RWPE1 (cell line): ENCODE results near the gene ASB4.

Experiments used
- CTCF ChIA-PET: fragments of 350-600 bp; sonication (Branson Sonifier 250); formaldehyde crosslinking; extraction: SDS; loops from one replicate; lab custom pipeline; 2021; lab: Yijun Ruan, JAX
- POLR2A ChIA-PET: fragments of 400-600 bp; formaldehyde crosslinking; extraction: SDS; loops from one replicate; lab custom pipeline; 2020; ENCODE audit warnings: antibody characterized with exemption; ENCODE audit not compliant: low non-redundant PET; lab: Yijun Ruan, JAX
- DNase-seq: peaks from one replicate; pipeline ENCODE4 v3.0.0; 2012; ENCODE audit warnings: low spot score
- H3K27ac ChIP-seq: fragments of 450-650 bp; 2 replicates; pipeline ENCODE4 v1.5.1; 2017
- TF ChIP-seq, protein P1 (sequence below): fragments of 450-650 bp; conservative IDR thresholded peaks from 2 replicates; pipeline ENCODE4 v1.5.1; 2017; ENCODE audit warnings: low read depth, mild to moderate bottlenecking

Gene ASB4, protein sequence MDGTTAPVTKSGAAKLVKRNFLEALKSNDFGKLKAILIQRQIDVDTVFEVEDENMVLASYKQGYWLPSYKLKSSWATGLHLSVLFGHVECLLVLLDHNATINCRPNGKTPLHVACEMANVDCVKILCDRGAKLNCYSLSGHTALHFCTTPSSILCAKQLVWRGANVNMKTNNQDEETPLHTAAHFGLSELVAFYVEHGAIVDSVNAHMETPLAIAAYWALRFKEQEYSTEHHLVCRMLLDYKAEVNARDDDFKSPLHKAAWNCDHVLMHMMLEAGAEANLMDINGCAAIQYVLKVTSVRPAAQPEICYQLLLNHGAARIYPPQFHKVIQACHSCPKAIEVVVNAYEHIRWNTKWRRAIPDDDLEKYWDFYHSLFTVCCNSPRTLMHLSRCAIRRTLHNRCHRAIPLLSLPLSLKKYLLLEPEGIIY

DNA sequence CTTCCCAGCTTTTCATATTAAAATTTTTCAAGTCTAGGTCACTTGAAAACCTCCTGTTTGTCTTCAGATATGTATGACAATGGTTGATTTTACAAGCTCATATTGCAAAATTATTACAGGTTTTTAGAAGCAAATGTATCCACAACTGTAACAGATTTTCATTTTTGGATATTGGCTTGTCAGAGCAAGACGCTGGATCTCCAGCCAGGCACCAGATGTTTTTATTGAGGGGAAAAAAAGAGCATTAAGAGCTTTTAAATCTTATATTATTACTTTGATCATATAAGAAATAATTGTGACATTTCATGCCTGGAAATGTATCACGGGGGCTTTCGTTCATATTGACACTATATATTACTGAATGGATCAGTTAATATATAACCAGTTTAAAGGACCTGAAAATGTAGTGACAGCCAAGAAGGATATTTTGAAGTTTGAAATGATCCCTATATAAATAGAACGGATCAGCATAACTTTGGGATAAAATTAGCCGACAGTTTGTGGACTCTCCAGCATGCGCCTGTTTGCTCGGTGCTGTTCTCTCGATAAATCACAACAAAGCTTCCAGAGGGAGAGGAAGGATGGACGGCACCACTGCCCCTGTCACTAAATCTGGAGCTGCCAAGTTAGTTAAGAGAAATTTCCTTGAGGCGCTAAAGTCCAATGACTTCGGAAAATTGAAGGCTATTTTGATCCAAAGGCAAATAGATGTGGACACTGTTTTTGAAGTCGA lies at the start of gene ASB4:
Gene ASB4 (plus strand): TSS at position 553 of the 733 bp plus-strand sequence. CDS start 29 bp downstream, at position 582.
- DNase-seq, result no peak
- POLR2A ChIA-PET, result no interaction called here
- H3K27ac ChIP-seq, result no peak within 1 kb of the TSS
- TF ChIP-seq, protein P1, sequence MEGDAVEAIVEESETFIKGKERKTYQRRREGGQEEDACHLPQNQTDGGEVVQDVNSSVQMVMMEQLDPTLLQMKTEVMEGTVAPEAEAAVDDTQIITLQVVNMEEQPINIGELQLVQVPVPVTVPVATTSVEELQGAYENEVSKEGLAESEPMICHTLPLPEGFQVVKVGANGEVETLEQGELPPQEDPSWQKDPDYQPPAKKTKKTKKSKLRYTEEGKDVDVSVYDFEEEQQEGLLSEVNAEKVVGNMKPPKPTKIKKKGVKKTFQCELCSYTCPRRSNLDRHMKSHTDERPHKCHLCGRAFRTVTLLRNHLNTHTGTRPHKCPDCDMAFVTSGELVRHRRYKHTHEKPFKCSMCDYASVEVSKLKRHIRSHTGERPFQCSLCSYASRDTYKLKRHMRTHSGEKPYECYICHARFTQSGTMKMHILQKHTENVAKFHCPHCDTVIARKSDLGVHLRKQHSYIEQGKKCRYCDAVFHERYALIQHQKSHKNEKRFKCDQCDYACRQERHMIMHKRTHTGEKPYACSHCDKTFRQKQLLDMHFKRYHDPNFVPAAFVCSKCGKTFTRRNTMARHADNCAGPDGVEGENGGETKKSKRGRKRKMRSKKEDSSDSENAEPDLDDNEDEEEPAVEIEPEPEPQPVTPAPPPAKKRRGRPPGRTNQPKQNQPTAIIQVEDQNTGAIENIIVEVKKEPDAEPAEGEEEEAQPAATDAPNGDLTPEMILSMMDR, result no peak
- CTCF ChIA-PET, result interaction anchor here (0.6 kb wide), 1 partner anchor 1553 kb away, joined by 3 read pairs; no protein-coding TSS in a partner anchor

DNA sequence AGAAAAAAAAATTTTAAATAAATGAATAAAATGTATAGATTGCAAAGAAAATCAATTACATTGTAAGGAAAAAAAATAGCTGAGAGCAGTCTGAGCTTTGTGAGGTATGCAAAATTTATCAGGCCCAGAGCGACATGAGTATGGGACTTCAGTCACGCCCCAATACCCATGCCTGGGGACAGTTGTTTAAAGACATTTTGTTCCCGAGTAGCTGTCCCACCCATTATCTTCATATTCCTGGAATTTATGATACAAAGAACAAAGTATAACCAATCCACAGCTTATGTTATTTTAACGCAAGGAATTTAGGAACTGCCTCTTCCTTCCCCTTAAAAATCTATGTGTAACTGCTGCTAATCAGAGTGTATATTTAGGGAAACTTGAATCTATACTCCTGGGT lies 49.3 kb upstream of the ASB4 start:
- H3K27ac ChIP-seq, result no peak overlapping the region
- TF ChIP-seq, protein P1, result no peak
- ChIA-PET POLR2A (no interaction called here), CTCF (interaction anchor here (0.6 to 0.8 kb wide), 2 partner anchors 40 to 315 kb away, joined by 3 to 5 read pairs; no protein-coding TSS in a partner anchor)
- no peak for DNase-seq

DNA sequence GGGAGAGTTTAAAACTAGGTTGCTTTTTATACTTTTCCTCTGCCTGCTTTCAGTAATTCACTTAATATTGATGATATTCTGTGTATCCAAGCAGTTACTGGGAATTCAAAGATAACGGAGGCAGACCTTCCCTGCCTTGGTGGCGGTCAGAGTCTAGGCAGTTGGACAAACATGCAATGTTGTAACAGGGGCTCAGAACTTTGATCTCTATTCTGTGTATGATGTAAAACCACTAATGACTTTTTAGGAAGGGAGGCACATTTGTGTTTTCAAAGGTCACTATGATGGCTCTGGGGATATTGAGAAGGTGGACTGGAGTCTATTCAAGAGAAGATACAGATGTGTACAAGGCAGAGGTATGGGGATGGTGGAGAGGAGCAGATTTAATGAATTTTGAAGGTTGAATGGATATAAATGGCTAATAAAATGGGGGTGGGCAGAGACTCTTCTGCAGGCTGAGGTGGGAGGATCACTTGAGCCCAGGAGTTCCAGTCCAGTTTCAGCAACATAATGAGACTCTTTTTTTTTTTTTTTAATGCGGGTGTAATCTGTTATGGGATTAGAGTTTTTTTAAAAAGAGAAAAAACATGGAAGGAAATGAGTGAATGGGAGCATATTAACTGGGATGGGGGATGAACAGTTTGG lies 45.2 kb upstream of the ASB4 start:
- CTCF ChIA-PET, result no interaction called here
- no peak for DNase-seq
- POLR2A ChIA-PET, result no interaction called here

DNA sequence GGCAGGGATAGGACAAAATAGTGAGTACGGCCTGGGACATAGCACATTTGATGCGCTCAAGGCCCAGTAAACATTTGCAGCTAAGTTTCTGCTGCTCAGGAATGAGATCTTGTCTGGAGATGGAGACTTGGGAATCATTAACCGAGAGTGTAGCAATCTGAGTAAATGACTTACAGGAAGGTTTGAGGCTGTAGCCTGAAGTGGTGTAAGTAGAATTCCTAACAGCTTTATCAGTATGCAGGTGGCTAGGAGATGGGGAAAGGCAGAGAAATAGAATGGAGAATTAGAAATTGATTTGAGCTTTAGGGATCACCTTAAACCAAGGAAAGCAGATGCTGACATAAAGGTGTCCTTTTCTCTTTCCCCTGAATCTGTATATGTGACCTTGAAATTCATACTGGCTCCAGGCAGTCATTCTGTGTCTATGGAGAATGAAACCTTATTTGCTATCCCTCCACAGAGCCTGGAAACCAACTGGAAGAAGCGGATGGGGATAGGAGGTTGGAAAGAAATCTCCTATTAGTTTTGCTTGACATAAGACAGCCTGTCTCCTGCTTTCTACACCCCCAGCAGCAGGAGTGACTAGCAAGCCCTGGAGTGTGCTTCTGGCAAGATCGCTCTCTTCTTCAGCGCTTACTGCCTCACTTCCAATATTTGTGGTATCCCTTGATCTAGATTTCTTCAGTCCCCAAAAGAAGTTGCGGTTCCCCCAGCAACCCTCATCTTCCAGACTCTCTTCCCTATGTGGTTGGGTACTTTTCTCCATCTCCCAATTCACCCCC lies 44.5 kb upstream of the ASB4 start:
- ChIA-PET CTCF (no interaction called here), POLR2A (no interaction called here)
- DNase-seq, result no peak
- H3K27ac ChIP-seq, result no peak overlapping the region
- TF ChIP-seq, protein P1, result no peak

More for the DNA sequence above, 45.2 kb upstream of the ASB4 start:
- TF ChIP-seq, protein P1, result no peak
- no peak overlapping the region for H3K27ac ChIP-seq

DNA sequence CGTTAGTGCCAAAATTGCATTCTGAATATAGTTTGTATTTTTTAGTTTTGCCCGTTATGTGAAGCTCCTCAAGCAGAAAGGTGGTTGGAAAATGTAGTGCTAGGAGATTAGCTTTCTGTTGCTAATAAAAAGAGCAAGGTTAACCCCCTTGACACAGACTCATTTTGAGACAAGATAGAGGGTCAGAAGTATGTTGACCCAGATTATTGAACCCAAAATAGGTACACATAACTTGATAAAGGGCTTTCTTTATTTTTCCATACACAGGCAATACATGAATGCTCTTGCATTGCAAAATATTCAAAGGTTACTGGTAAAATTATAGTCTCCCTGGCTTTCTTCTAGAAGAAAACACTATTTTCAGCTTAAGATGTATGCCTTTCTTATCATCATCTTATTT lies 40.9 kb upstream of the ASB4 start:
- H3K27ac ChIP-seq, result no peak overlapping the region
- ChIA-PET POLR2A (no interaction called here), CTCF (interaction anchor here (0.7 kb wide), 1 partner anchor 426 kb away, joined by 7 read pairs; no protein-coding TSS in a partner anchor)
- TF ChIP-seq, protein P1, result no peak
- no peak for DNase-seq
